Tibial nerve (tissue), 3 donors: ENCODE results near the gene ZNG1B.

ENCODE experiments used
- POLR2A ChIP-seq, 2 donors: fragments of 450-650 bp; IDR thresholded peaks; one replicate each; pipeline ENCODE4 v1.6.1; 2017; ENCODE audit warnings: antibody characterized with exemption in 2 of 2, mild to moderate bottlenecking in 2 of 2, moderate library complexity in 2 of 2
- TF ChIP-seq, protein P1 (sequence below), 5 experiments: fragments of 200-600 bp in 3 of 5; fragments of 450-650 bp in 2 of 5; sonication (generic) in 3 of 5; IDR thresholded peaks; one replicate each; pipeline ENCODE4 v1.5.1; 2016 to 2019; ENCODE audit warnings: antibody characterized with exemption in 5 of 5, mild to moderate bottlenecking in 3 of 5, moderate library complexity in 2 of 5

DNA sequence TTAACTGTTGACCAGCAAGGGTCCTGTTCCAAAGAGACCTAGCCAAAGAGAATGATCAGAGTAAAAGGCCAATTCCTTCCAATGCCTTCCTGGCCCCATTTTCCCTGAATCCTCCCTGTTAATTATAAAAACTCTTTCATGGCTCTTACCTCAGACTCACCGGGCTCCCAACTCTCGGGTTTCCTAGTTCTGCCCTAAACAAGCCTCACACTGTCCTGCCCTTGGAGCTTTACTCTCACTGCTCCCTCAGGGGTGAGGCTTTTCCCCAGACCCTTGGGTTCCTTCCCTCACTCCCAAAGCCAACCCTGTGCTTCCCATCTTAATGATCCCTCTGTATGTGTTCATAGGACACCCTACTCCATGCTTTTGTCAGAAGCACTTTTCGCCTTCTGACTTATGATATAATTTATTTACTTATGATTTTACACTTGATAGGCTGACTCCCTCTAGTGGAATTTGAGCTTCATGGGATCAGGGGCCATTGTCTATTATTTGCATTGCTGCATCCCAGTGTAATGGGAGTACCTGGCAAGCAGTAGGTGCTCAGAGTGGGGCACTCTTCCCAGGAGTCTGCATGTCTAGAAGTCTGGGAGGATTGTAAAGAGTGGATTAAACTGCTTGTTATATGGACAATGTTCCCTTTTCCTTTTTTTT lies 29.9 kb upstream of the ZNG1B start:
- TF ChIP-seq POLR2A (IDR thresholded peaks at IDR 0.05) = no peak
- TF ChIP-seq, protein P1, sequence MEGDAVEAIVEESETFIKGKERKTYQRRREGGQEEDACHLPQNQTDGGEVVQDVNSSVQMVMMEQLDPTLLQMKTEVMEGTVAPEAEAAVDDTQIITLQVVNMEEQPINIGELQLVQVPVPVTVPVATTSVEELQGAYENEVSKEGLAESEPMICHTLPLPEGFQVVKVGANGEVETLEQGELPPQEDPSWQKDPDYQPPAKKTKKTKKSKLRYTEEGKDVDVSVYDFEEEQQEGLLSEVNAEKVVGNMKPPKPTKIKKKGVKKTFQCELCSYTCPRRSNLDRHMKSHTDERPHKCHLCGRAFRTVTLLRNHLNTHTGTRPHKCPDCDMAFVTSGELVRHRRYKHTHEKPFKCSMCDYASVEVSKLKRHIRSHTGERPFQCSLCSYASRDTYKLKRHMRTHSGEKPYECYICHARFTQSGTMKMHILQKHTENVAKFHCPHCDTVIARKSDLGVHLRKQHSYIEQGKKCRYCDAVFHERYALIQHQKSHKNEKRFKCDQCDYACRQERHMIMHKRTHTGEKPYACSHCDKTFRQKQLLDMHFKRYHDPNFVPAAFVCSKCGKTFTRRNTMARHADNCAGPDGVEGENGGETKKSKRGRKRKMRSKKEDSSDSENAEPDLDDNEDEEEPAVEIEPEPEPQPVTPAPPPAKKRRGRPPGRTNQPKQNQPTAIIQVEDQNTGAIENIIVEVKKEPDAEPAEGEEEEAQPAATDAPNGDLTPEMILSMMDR (IDR thresholded peaks at IDR 0.05) = peak in 1 of 5 experiments; percentile 19
